Aorta (tissue), 5 donors: ENCODE data around the gene RARB. TPM values are rescaled to one million over a fixed set of nuclear protein-coding genes. Genes with fewer than 3 reads are reported as not detected.

Source experiments
- ATAC-seq: fragments of 200-7000 bp; cut with Tn5 transposase; one replicate; pipeline ENCODE4 v1.9.1; 2022; ENCODE audit warnings: moderate library complexity; ENCODE audit not compliant: low FRiP score
- DNase-seq, 2 donors: peaks; one replicate each; pipeline ENCODE4 v3.0.0-alpha.2; 2020
- H3K27ac ChIP-seq, 2 donors: one replicate each; pipeline ENCODE4 v1.5.1; 2013; ENCODE audit warnings: low read length in 2 of 2, mild to moderate bottlenecking in 2 of 2, moderate library complexity in 2 of 2, control low read depth in 1 of 2, inconsistent platforms in 1 of 2, low read depth in 1 of 2
- H3K27me3 ChIP-seq, 2 donors: one replicate each; pipeline ENCODE4 v1.6.1; 2013; ENCODE audit warnings: control low read depth in 1 of 2, low read length in 1 of 2, mild to moderate bottlenecking in 1 of 2, moderate library complexity in 1 of 2; ENCODE audit not compliant: insufficient read depth in 2 of 2, control insufficient read depth in 1 of 2
- H3K36me3 ChIP-seq, 2 donors: one replicate each; pipeline ENCODE4 v1.6.1; 2013; ENCODE audit warnings: control low read depth in 1 of 2, low read length in 1 of 2, mild to moderate bottlenecking in 1 of 2; ENCODE audit not compliant: insufficient read depth in 2 of 2, control insufficient read depth in 1 of 2
- H3K4me1 ChIP-seq, 2 donors: one replicate each; pipeline ENCODE4 v1.6.1; 2013; ENCODE audit warnings: low read length in 2 of 2, control low read depth in 1 of 2, mild to moderate bottlenecking in 1 of 2, moderate library complexity in 1 of 2; ENCODE audit not compliant: insufficient read depth in 2 of 2, control insufficient read depth in 1 of 2
- H3K4me3 ChIP-seq, 2 donors: one replicate each; pipeline ENCODE4 v1.5.1; 2013; ENCODE audit warnings: low read length in 2 of 2, control low read depth in 1 of 2, mild to moderate bottlenecking in 1 of 2
- H3K9me3 ChIP-seq: one replicate; pipeline ENCODE4 v1.6.1; 2013; ENCODE audit warnings: mild to moderate bottlenecking, low read length; ENCODE audit not compliant: control insufficient read depth
- WGBS, 2 donors: extraction: QIAGEN DNeasy Blood & Tissue Kit; methylation state at CpG; one replicate each; pipeline ENCODE4 v1.1.7; 2013; 5-methylcytosine and 5-hydroxymethylcytosine counted together
- intact Hi-C, 2 donors: fragments of 100-400 bp; cut with DNase I; formaldehyde crosslinking; loops; one replicate each; pipeline versions ENCODE4 v1.14.2 to v1.15.0; 2022
- polyA plus RNA-seq, 2 donors: library from polyadenylated mRNA; stranded (reverse); fragments of 200-250 nt; gene quantifications; one replicate each; pipeline ENCODE4 v1.2.3, GENCODE V29; 2013
- total RNA-seq, 2 donors: library from RNA; stranded (reverse); fragmentation: NEBNext Ultra II Directional; extraction: Animal tissue kit (Norgen Biotek cat#: 25700); gene quantifications; one replicate each; pipeline ENCODE4 v1.2.1, GENCODE V29; 2021
- donor health status: healthy with polysubstance abuse.
- donor health status: Bipolar disorder and iron deficiency.
- donor health status: DM: no; HTN: no; CAD: no.
- donor health status: DM: no; HTN: no; CAD: no.
- donor health status: DM: yes; HTN: yes; CAD: no.

RARB gene
- total and polyA plus RNA-seq, 4 donors: 1.6 to 7.0 (median 4.4) TPM

GRCh38 chr3:25456723-25457670 lies 28.9 kb downstream of the RARB start:
- Histone ChIP-seq H3K9me3 (no peaks in the 10 kb centered on the region), H3K27ac (no peak overlapping the region), H3K36me3 (no peaks in the 10 kb centered on the region), H3K27me3 (no peaks in the 10 kb centered on the region), H3K4me3 (no peak overlapping the region), H3K4me1 (peaks cover 0 to 4% of the 10 kb centered on the region in 2 donors)
- WGBS, 2 donors: 44 to 57% methylated on average over 7 of the region's 7 CpGs
- ATAC-seq: no peak
- intact Hi-C loops: no loop called here
- no peak for DNase-seq

DNA sequence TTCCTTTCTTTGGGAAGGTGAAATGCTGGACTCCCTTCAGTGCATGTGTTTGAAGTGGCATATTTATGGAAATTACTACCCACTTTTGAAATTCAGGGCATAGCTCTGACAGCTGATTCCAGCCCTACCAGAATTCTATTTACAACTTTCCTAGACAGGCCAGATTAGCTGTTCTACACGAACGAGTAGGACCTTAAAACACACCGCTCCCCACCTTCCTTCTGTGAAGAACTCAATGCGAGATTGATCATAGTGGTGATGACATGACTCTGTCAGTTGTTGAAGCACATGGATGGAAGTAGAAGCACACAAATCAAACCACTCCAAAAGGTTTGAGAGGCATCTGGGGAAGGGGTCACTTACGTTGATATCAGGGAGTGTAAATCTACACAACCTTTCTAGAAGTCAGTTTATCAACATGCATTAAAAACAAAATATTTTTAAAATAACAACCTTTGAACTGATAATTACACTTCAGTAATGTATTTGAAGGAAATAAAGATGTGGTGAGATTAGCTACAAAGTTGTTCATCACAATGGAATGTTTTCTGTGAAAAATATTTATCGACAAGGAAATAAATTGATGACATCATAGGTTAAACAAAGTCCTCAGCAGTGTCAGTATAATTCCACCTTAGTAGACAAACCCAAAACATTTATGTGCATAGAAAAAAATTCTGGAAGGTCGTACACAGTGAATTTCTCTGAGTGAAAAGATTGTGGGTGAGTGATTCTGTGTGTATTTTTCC lies 29.8 kb downstream of the RARB start:
- no peak overlapping the region for H3K4me3 ChIP-seq
- peaks cover 0 to 4% of the 10 kb centered on the region in 2 donors for H3K4me1 ChIP-seq
- ATAC-seq (no peak), DNase-seq (no peak)
- WGBS, 2 donors: 31 to 45% methylated on average over 7 of the region's 7 CpGs
- peak overlapping the region in 1 of 2 donors; percentile 6 for H3K27ac ChIP-seq
- no peaks in the 10 kb centered on the region for H3K9me3 ChIP-seq
- H3K27me3 ChIP-seq: peaks cover 0 to 2% of the 10 kb centered on the region in 2 donors
- H3K36me3 ChIP-seq: no peaks in the 10 kb centered on the region
- intact Hi-C loops: no loop called here

DNA sequence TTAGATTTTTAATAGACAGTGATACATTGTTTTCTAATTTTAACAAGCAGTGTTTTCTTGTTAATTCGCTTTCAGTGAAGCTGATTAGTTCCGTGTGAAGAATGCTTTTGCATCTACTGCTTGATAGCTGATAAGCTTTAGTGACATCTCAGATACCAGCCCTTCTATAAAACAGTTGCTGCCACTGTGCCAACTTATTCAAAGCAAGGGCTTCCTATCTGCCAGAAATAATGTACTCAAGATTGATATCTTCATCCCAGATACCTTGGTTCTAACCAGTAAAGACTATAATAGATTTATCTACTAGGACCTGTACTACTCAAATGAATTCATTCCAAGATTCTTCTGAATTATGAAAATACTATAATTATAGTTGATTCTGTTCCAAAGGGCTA lies 30.4 kb downstream of the RARB start:
- no peak for DNase-seq
- H3K36me3 ChIP-seq: no peaks in the 10 kb centered on the region
- intact Hi-C loops: no loop called here
- ATAC-seq: no peak
- peaks cover 0 to 2% of the 10 kb centered on the region in 2 donors for H3K27me3 ChIP-seq
- peaks cover 0 to 4% of the 10 kb centered on the region in 2 donors for H3K4me1 ChIP-seq
- no peak overlapping the region for H3K27ac ChIP-seq
- WGBS, 2 donors: 6 to 28% methylated on average over 2 of the region's 2 CpGs
- no peak overlapping the region for H3K4me3 ChIP-seq
- no peaks in the 10 kb centered on the region for H3K9me3 ChIP-seq

GRCh38 chr3:25460751-25461150 lies 32.7 kb downstream of the RARB start:
- no peaks in the 10 kb centered on the region for H3K9me3 ChIP-seq
- no peak overlapping the region for H3K27ac ChIP-seq
- peaks cover 0 to 2% of the 10 kb centered on the region in 2 donors for H3K27me3 ChIP-seq
- H3K36me3 ChIP-seq: no peaks in the 10 kb centered on the region
- no peak for ATAC-seq
- 67 to 76% methylated on average over 2 of the region's 2 CpGs for WGBS, 2 donors
- H3K4me1 ChIP-seq: peaks cover 0 to 4% of the 10 kb centered on the region in 2 donors
- intact Hi-C loops: no loop called here
- no peak overlapping the region for H3K4me3 ChIP-seq
- no peak for DNase-seq

DNA sequence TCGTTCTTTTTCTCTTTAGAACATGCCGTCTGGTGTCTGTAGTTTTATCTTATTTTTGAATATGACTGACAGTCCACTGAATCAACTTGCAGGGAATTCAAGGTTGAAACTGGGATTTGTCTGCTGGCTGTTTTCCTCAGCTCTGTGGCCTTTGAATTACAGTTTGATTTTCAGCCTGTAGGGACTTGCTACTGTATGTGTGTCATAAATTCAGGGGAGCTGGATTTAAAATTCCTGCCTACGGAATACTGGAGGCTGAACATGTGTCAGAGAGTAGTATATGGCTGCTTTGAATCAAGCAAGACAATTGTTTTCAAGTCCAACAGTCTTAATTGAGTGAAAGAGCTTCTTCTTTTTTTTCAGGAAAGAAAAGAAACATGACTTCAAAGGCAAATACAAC lies 33.9 kb downstream of the RARB start:
- peaks cover 0 to 4% of the 10 kb centered on the region in 2 donors for H3K4me1 ChIP-seq
- H3K4me3 ChIP-seq: no peak overlapping the region
- intact Hi-C loops: no loop called here
- ATAC-seq: no peak
- no peak overlapping the region for H3K27ac ChIP-seq
- H3K9me3 ChIP-seq: no peaks in the 10 kb centered on the region
- no peaks in the 10 kb centered on the region for H3K36me3 ChIP-seq
- 93 to 94% methylated on average over 3 of the region's 3 CpGs for WGBS, 2 donors
- peaks cover 0 to 2% of the 10 kb centered on the region in 2 donors for H3K27me3 ChIP-seq
- no peak for DNase-seq

- ATAC-seq (no peak), DNase-seq (no peak)
- WGBS, 2 donors: 96 to 100% methylated on average over 1 of the region's 1 CpG
- H3K27me3 ChIP-seq: peaks cover 0 to 2% of the 10 kb centered on the region in 2 donors
- H3K4me3 ChIP-seq: no peak overlapping the region
- no peaks in the 10 kb centered on the region for H3K36me3 ChIP-seq
- peaks cover 0 to 3% of the 10 kb centered on the region in 2 donors for H3K4me1 ChIP-seq
- H3K9me3 ChIP-seq: no peaks in the 10 kb centered on the region
- H3K27ac ChIP-seq: no peak overlapping the region
- intact Hi-C loops: no loop called here
Observed at GRCh38 chr3:25462495-25462894, 34.4 kb downstream of the RARB start.

GRCh38 chr3:25463836-25464418 lies 35.9 kb downstream of the RARB start:
- Histone ChIP-seq H3K9me3 (no peaks in the 10 kb centered on the region), H3K4me1 (no peaks in the 10 kb centered on the region), H3K27me3 (peaks cover 0 to 2% of the 10 kb centered on the region in 2 donors), H3K27ac (no peak overlapping the region), H3K36me3 (no peaks in the 10 kb centered on the region), H3K4me3 (no peak overlapping the region)
- no peak for ATAC-seq
- no peak for DNase-seq
- 71 to 77% methylated on average over 3 of the region's 3 CpGs for WGBS, 2 donors
- intact Hi-C loops: no loop called here

DNA sequence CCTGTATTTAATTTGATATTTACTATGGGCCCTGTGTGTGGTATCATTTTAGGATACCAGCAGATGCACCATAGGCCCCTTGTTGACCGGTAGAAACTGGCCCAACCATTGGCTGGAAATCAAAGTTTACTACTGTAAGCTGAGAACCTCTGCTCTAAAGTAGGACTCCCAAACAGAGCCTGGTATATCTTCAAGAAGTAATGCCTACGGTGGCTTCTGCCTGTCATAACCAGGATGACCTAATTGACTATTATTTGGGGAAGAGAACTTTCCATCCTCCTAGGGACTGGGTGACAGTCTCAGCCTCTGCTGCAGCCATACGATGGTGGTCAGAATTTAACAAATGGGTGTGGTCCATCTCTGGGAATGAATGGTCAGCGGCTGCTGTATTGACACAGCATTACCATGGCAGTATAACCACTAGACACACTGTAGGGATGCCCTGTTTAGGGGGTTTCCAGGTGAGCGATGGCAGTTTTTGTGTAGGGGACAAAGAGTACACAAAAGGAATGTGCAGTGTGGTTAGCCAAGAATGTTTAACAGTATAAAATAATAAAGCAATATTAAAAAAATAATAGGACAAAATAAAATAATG lies 37.3 kb downstream of the RARB start:
- intact Hi-C loops: no loop called here
- Histone ChIP-seq H3K36me3 (no peaks in the 10 kb centered on the region), H3K4me1 (no peaks in the 10 kb centered on the region), H3K27ac (no peak overlapping the region), H3K9me3 (no peaks in the 10 kb centered on the region), H3K27me3 (peaks cover 0 to 2% of the 10 kb centered on the region in 2 donors), H3K4me3 (no peak overlapping the region)
- DNase-seq (no peak), ATAC-seq (no peak)
- 81 to 84% methylated on average over 5 of the region's 5 CpGs for WGBS, 2 donors
